Keratinocyte (primary cell): Measurements from ENCODE around the gene UBAC2.

Source experiments
- EZH2 ChIP-seq: IDR thresholded peaks from one replicate; pipeline ENCODE4 v1.6.1; 2012; ENCODE audit warnings: inconsistent platforms, mild to moderate bottlenecking, low read length, moderate library complexity
- TF ChIP-seq, protein P1 (sequence below), 3 experiments: IDR thresholded peaks in 1 of 3; conservative IDR thresholded peaks in 1 of 3; optimal IDR thresholded peaks in 1 of 3; 2 replicates in 2 of 3; 3 replicates in 1 of 3; pipeline versions ENCODE3 to v1.5.1; 2011; ENCODE audit warnings: low read length in 3 of 3, mild to moderate bottlenecking in 3 of 3, moderate library complexity in 2 of 3, control low read depth in 1 of 3, inconsistent platforms in 1 of 3; ENCODE audit not compliant: insufficient read depth in 2 of 3; ENCODE audit errors: extremely low read depth in 1 of 3

- TF ChIP-seq, protein P1, sequence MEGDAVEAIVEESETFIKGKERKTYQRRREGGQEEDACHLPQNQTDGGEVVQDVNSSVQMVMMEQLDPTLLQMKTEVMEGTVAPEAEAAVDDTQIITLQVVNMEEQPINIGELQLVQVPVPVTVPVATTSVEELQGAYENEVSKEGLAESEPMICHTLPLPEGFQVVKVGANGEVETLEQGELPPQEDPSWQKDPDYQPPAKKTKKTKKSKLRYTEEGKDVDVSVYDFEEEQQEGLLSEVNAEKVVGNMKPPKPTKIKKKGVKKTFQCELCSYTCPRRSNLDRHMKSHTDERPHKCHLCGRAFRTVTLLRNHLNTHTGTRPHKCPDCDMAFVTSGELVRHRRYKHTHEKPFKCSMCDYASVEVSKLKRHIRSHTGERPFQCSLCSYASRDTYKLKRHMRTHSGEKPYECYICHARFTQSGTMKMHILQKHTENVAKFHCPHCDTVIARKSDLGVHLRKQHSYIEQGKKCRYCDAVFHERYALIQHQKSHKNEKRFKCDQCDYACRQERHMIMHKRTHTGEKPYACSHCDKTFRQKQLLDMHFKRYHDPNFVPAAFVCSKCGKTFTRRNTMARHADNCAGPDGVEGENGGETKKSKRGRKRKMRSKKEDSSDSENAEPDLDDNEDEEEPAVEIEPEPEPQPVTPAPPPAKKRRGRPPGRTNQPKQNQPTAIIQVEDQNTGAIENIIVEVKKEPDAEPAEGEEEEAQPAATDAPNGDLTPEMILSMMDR (optimal IDR thresholded peaks at IDR 0.05 in 1 of 3, IDR thresholded peaks at IDR 0.05 in 1 of 3, conservative IDR thresholded peaks at IDR 0.05 in 1 of 3; ENCODE audit: extremely low read depth in 1 of 3, insufficient read depth in 2 of 3, low read length in 3 of 3), result no peak
- no peak for TF ChIP-seq EZH2
Measured at GRCh38 chr13:99254830-99255229, 54.2 kb downstream of the UBAC2 start.
